ENCODE results near the gene CELF2.

CELF2 gene

GRCh38 chr10:11138314-11139033, 120.8 kb downstream of the CELF2 start:
- DNase-seq: no peak

- no peak for DNase-seq
Measured at GRCh38 chr10:11140963-11141362, 123.3 kb downstream of the CELF2 start.

- no peak for DNase-seq
Measured at GRCh38 chr10:11141571-11142091, 124.0 kb downstream of the CELF2 start.

GRCh38 chr10:11142777-11143176, 125.1 kb downstream of the CELF2 start:
- no peak for DNase-seq

GRCh38 chr10:11143242-11143641, 125.6 kb downstream of the CELF2 start:
- no peak for DNase-seq

- no peak for DNase-seq
Measured at GRCh38 chr10:11144626-11145494, 127.2 kb downstream of the CELF2 start.

- no peak for DNase-seq
Measured at GRCh38 chr10:11145495-11145855, 127.8 kb downstream of the CELF2 start.

- DNase-seq: no peak
Measured at GRCh38 chr10:11146402-11147171, 128.9 kb downstream of the CELF2 start.

GRCh38 chr10:11147722-11148121, 130.1 kb downstream of the CELF2 start:
- no peak for DNase-seq

GRCh38 chr10:11148142-11149028, 130.7 kb downstream of the CELF2 start:
- no peak for DNase-seq

- DNase-seq: no peak
Measured at GRCh38 chr10:11149807-11150141, 132.1 kb downstream of the CELF2 start.

- DNase-seq: no peak
Measured at GRCh38 chr10:11150231-11150731, 132.6 kb downstream of the CELF2 start.

- DNase-seq: no peak
Measured at GRCh38 chr10:11150879-11151415, 133.3 kb downstream of the CELF2 start.

- DNase-seq: no peak
Measured at GRCh38 chr10:11152801-11153200, 135.1 kb downstream of the CELF2 start.

GRCh38 chr10:11153245-11153644, 135.6 kb downstream of the CELF2 start:
- DNase-seq: no peak

- DNase-seq: no peak
Measured at GRCh38 chr10:11153766-11154165, 136.1 kb downstream of the CELF2 start.

GRCh38 chr10:11154333-11154732, 136.7 kb downstream of the CELF2 start:
- no peak for DNase-seq

GRCh38 chr10:11154849-11155498, 137.3 kb downstream of the CELF2 start:
- peak; percentile 77 for DNase-seq

GRCh38 chr10:11156480-11156879, 138.8 kb downstream of the CELF2 start:
- no peak for DNase-seq

- no peak for DNase-seq
Measured at GRCh38 chr10:11157292-11158076, 139.8 kb downstream of the CELF2 start.
